ENCODE measurements around the gene PRKAR1B. TPM values are rescaled to one million over a fixed set of nuclear protein-coding genes. Genes with fewer than 3 reads are reported as not detected.

Gene PRKAR1B
- total RNA-seq, 1 experiment from 2014 or later, result 14.1 TPM

DNA sequence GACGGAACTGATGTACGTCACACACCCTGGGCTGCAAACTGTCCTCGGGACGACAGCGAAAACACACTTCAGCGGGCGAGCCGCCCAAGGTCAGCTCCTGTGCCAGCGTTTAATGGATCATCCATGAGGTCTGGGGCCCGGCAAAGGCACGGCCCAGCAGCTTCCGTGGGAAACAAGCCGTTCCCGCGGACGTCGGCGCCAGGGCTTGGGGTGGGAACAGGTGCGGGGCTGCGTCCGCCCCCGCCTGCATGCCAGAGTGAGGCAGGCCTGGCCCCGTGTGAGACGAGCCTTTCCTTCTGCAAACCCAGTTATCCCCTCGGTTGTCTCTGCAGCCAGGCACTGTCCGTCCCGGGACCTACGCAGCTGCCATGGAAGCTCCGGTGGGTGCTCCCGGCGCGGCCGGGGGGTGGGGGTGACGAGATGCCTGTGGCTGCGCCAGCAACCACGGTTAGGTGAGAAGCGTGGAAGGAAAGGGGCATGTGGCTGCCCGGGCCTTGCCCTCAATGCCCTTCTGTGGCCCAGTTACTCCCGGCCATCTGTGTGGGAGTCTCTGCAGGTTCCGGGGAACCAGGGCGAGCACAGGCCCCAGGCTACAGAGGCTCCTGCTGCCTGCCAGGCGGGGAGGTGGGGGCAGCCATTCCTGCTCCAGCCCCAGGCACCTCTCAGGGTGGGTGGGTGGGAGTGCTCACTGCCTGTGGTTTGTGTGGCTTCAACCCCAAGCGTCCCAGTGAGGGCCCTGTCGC is 165.3 kb downstream of the PRKAR1B start (continued):
- TF ChIP-seq CTCF (IDR thresholded peaks at IDR 0.05 in 2 of 3, conservative IDR thresholded peaks at IDR 0.05 in 1 of 3; ENCODE audit: borderline replicate concordance in 1 of 3, insufficient read depth in 1 of 3, low read depth in 2 of 3, low read length in 2 of 3) (no peak), SP1 (IDR thresholded peaks at IDR 0.05; ENCODE audit: low read depth) (no peak), ZBTB33 (IDR thresholded peaks at IDR 0.05; ENCODE audit: extremely low read depth, insufficient replicate concordance, low read length) (no peak), EZH2 (IDR thresholded peaks at IDR 0.05) (no peak), CEBPB (IDR thresholded peaks at IDR 0.05; ENCODE audit: low read depth) (no peak)

DNA sequence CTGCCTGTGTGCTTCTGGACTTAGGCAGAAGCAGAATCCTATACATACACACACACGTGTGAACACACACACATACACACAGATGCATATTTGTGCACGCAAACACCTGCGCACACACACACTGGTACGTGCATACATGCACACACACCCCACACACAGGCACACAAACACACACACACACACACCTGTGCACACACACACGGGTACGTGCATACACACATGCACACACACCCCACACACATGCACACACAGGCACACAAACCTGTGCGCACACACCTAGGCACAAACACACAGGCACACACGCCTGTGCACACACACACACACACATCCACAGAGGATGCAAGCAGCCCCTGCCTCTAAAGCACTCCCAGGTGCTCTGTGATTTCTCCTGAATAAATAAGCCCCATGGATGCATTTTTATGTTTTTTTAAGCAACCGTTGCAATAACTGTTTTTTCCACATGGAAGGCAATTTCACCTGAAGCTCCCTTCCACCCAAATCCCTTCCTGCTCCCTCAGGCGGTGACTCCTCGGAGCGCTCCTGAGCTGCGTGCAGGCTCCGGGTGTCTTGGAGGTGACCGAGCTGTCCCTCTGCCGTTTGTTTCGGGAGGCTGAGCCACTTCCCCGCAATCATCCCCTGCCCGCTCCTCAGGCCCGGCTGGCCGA is 166.0 kb downstream of the PRKAR1B start:
- H3K79me2 ChIP-seq (ENCODE audit: insufficient read depth, low read length), result no peaks in the 10 kb centered on the region
- H3K9me3 ChIP-seq (ENCODE audit: control insufficient read depth in 1 of 2, insufficient read depth in 1 of 2, low read depth in 1 of 2, low read length in 2 of 2), result peaks cover 0 to 4% of the 10 kb centered on the region in 2 experiments; a peak in 1 of 4 replicates
- ChIA-PET CTCF (no interaction called here), POLR2A (no interaction called here), RAD21 (ENCODE audit: low non-redundant PET in 1 of 2, low total read pairs in 2 of 2, uncharacterized antibody in 2 of 2, unreplicated experiment in 2 of 2) (no interaction called here)
- no peak overlapping the region for H3K9ac ChIP-seq (ENCODE audit: low read length)
- H2AFZ ChIP-seq (ENCODE audit: low read depth, low read length, poor library complexity, severe bottlenecking), result no peak overlapping the region
- H3K4me3 ChIP-seq (replicated peaks in 1 of 2; ENCODE audit: low read depth in 1 of 2, low read length in 2 of 2), result no peak overlapping the region
- H4K20me1 ChIP-seq (ENCODE audit: insufficient read depth), result no peaks in the 10 kb centered on the region
- H3K9me2 ChIP-seq (ENCODE audit: insufficient read depth), result no peaks in the 10 kb centered on the region
- no peak overlapping the region for H3K4me2 ChIP-seq (ENCODE audit: low read length)
- DNase-seq (ENCODE audit: low read depth, low spot score), result no peak
- H3K27ac ChIP-seq (ENCODE audit: low read depth, low read length), result no peak overlapping the region
- BruUV-seq (replicated peaks), result no TSS peak
- H3K4me1 ChIP-seq (ENCODE audit: control insufficient read depth in 1 of 2, insufficient read depth in 2 of 2, low read length in 2 of 2), result no peaks in the 10 kb centered on the region
- no peaks in the 10 kb centered on the region for H3K36me3 ChIP-seq (ENCODE audit: control insufficient read depth in 1 of 2, insufficient read depth in 2 of 2, low read length in 2 of 2)
- no peak for ATAC-seq
- TF ChIP-seq MAX (IDR thresholded peaks at IDR 0.05) (no peak), CBX3 (IDR thresholded peaks at IDR 0.05; ENCODE audit: low read depth) (no peak), EGR1 (IDR thresholded peaks at IDR 0.05; ENCODE audit: low read depth) (no peak), REST (IDR thresholded peaks at IDR 0.05; ENCODE audit: low read depth) (no peak), SP1 (IDR thresholded peaks at IDR 0.05; ENCODE audit: low read depth) (no peak), POLR2AphosphoS5 (IDR thresholded peaks at IDR 0.05; ENCODE audit: low read depth, low read length) (no peak), YY1 (IDR thresholded peaks at IDR 0.05; ENCODE audit: extremely low read depth, insufficient replicate concordance, low read depth, low read length) (no peak), SRF (IDR thresholded peaks at IDR 0.05; ENCODE audit: low read depth) (no peak), ZNF274 (IDR thresholded peaks at IDR 0.05; ENCODE audit: low read depth, low read length) (no peak)
- H3K27me3 ChIP-seq (ENCODE audit: insufficient read depth, low read length), result no peaks in the 10 kb centered on the region
- intact Hi-C loops (cut with micrococcal nuclease), result no loop called here

Measured in HCT116 (cell line).